Measurements from ENCODE around the gene ENOPH1.

DNA sequence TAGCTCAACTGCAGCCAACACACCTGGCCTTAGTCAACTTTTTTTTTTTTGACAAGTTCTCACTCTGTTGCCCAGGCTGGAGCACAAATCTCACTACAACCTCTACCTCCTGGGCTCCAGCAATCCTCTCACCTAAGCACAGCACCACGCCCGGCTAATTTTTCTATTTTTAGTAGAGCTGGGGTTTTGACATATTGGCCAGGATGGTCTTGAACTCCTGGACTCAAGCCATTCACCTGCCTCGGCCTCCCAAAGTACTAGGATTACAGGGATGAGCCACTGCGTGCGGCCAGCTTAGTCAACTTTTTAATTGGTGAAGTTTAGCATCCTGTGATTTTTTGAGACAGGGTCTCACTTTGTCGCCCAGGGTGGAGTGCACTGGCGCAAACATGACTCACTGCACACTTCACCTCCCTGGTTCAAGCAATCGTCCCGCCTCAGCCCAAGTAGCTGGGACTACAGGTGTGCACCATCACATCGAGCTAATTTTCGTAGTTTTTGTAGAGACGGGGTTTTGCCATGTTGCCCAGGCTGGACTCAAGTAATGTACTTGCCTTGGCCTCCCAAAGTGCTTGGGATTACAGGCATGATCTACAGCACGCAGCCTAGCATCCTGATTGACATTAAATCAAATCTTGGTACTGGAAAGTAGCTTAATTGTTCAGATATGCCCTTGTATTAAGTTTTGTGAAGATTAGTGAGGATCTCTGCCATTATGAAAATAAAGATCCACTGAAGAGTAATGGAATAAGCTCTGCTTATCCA lies 8.4 kb upstream of the ENOPH1 start:
- TF ChIP-seq POLR2A (IDR thresholded peaks at IDR 0.05; ENCODE audit: low read length), result no peak
- TF ChIP-seq GATA1 (IDR thresholded peaks at IDR 0.05; ENCODE audit: low read depth, low read length), result no peak
